GM19455 (cell line): Measurements from ENCODE around the gene THY1.
"Not testable (repeated sequence)": the region's sequence is repeated elsewhere in the genome, so short reads cannot be mapped to it uniquely, and the experiment has no call there.

ENCODE experiments used
- ATAC-seq: cut with Tn5 transposase; IDR thresholded peaks from one replicate; pipeline ENCODE4 v1.9.1; 2021; ENCODE audit not compliant: unreplicated experiment

THY1 gene

DNA sequence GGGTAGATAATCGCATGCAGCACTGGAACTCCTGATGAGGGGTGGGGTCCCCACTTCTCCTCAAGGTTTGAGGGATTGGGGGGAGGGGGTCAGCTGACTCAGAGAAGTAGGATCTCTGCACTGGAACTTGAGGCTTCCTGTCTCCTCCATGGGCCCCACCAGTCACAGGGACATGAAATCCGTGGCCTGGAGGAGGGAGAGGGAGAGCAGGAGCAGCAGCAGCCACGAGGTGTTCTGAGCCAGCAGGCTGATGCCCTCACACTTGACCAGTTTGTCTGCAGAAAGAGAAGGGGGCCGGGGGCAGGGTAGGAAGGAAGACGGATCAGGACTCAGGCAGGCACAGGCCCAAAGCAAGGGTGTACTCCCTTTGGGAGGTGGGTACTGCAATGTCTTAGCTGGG is 3.7 kb downstream of the THY1 start:
- ATAC-seq = no peak

- ATAC-seq = no peak
Observed at GRCh38 chr11:119418759-119419158, 4.2 kb downstream of the THY1 start.

DNA sequence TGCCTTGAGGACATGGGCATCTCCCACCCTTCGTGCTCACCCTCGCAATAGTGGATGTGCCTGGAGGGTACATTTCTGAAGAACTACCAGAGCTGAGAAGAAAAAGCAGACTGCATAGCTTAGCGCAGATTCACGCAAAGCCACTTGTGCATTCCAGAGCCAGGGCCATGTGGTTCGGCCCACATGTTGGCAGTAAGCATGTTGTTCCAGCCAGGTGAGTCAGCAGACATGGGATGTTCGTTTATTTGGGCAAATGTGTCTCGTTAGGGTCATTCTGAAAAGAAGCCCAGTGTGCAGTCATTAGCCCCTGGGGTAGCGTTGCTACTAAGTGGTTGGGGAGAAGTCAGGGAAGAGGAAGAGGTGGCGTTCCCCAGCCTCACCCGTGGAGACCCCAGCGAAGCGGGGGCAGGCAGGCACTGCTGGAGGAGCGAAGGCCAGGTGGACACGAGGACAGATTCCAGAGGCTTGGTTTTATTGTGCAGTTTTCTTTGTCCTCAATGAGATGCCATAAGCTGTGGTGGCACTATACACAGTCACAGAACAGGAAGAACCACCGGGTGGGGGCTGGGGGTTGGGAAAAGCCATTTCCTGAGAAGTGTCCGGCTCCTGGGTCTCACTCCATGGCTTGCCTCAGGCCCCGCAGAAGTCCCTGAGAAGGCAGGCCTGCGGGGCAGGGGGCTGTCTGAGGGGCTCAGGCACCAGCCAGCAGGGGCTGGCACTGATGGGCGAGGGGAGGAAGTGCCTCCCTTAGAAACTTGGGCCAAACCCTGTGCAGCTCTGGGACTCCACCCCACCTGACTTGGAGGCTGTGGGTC is 5.0 kb downstream of the THY1 start:
- no peak for ATAC-seq

GRCh38 chr11:119416606-119417580 is 6.1 kb downstream of the THY1 start:
- ATAC-seq = no peak

DNA sequence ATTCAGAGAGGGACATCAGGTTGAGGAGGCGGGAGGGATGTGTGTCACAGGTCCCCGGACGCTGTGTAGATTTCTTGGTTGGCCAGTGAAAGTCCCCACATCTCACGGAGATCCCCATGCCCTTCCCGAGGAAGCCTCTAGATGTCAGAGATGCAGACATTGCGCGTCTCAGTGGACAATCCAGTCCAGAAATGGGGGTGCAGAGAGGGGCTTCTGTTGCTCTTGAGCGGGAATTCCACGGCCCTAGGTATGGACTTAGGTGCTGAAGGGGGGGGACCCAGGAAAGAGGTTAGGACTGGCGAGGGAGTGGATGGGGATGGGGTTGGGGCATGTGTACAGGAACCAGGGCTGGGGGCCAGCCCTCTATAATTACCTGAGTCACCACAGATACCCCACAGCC is 7.0 kb downstream of the THY1 start:
- no peak for ATAC-seq

DNA sequence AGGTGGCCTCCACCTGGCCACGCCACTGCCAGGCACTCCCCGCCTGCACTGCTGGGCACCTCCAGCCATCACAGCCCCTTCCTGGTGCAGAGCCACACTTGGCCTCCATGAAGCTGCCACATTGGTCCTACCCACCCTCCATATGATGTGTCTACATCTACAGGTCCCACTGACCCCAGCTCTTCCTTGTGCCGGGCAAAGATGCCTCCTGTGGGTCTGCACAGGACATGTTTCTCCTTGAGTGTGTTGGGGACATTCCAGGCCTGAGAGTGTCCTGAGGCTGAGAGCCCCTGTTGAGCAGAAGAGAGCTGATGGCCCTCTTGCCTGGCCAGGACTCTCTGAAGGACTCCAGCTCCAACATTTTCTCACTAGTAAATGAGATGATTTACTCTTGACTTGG is 7.5 kb downstream of the THY1 start:
- no peak for ATAC-seq

DNA sequence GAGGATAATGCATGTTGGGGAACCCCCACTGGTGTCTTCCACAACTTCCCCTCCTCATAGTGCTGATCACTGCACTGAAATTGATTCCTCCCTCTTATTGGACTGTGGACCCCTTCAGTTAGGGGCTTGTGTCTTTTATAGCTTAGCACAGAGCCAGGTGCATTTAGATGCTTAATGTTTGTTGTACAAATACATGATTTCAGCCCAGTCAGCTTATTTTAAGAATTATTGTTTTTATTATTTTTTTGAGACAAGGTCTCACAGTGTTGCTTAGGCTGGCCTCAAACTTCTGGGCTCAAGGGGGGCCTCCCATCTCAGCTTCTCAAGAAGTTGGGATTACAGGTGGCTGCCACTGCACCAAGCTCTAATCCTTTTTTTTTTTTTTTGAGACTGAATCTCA is 8.2 kb downstream of the THY1 start:
- ATAC-seq = no peak

- ATAC-seq = no peak
Observed at GRCh38 chr11:119414321-119414720, 8.7 kb downstream of the THY1 start.

DNA sequence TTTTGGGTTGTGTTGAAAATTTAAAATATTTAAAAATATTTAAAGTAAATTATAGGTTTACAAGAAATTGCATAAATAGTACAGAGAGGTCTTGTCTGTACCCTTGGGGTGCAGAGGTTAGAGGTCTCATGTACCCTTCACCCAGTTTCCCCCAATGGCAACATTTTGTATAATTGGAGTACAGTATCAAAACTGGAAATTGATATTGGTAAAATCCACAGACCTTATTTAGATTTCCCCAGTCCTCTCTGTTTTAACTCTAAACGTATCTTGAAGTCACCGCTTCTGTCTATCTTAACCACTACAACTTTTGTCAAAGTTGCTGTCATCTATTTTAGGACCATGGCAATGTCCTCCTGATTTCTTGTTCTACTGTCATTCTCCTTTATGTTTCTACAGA is 10.9 kb downstream of the THY1 start:
- ATAC-seq = no peak

DNA sequence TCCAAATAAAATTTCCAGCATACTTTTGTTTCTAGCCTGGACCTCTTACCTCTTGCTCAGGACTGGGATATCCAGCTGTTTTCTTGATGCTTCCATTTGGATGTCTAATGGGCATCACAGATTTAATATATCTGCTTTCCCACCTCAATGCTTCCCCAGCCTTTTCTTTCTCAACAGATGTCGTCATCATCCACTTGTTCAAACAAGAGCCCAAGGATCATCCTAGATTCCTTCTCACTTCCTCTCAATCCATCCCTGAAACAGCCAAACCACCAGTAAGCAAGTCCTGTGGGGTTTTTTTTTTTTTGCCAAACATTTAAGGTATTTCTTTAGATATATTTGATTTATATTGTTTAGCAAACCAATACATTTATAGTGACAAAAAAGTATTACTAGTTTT is 12.5 kb downstream of the THY1 start:
- no peak for ATAC-seq

DNA sequence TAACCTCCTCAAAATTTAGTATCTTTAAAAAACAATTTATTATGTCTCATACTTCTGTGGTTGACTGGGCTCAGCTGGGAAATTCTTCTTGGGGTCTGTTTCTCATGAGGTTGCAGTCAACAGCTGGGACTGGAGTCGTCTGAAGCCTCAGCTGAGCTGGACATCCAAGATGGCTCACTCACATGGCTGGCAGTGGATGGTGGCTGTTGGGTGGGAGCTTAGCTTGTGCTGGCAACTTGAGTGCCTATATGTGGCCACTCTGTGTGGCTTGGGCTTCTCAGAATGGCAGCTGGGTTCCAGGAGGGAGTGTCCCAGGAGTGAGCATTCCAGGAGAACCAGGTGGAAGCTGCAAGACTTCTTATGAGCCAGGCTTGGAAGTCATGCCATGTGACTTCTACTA is 13.2 kb downstream of the THY1 start:
- no peak for ATAC-seq

DNA sequence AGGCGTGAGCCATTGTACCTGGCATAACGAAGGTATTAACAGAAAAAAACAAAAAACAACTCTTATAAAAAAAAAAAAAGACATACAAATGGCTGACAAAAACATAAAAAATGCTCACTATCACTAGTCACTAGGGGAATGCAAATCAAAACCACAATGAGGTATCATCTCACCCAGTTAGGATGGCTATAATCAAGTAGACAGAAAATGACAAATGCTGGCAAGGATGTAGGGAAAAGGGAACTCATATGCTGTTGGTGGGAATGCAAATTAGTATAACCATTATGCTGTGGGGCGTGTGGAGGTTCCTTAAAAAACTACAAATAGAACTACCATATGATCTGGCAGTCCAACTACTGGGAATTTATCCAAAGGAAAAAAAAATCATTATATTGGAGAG is 17.0 kb downstream of the THY1 start:
- ATAC-seq = no peak

GRCh38 chr11:119405448-119405847 is 17.5 kb downstream of the THY1 start:
- ATAC-seq = not testable (repeated sequence)

- ATAC-seq = no peak
Observed at GRCh38 chr11:119404872-119405271, 18.1 kb downstream of the THY1 start.

DNA sequence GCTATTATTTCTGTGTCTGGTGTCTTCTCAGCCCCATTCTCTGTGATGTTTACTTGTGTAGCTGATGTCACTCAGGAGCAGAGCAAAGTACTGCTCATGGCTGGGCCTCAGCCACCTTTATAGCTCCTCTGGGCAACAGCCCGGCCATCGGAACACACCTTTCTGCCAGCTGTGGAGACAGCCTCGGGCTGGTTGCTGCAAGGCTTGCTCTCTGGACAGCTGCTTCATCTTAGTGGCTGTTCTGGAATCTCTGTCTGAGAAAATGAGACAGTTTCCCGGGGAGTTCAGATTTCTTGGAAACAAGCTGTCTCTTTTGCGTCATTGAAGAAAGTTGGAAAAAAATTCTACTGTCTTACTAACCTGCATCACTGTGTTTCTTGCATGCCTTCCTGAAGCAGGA is 20.0 kb downstream of the THY1 start:
- ATAC-seq = no peak

DNA sequence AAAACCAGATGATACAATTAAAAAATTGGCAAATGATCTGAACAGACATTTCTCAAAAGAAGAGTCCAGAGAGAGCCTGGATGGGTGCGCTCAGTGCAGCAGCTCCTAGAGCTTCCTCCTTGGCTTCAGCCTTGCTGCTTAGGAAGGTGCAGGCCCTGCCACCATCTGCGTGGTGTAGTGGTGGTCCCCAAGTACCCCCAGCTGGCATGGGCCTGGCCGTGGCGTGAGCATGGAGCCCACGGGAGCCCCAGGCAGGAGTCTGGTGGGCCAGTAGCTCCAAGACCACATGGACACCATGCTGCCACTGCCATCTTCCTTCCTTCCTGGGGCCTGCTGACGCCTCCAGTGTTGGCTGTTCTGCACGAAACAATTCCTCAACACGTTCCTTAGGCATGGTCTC is 20.5 kb downstream of the THY1 start:
- no peak for ATAC-seq

- no peak for ATAC-seq
Observed at GRCh38 chr11:119400860-119401259, 22.1 kb downstream of the THY1 start.

DNA sequence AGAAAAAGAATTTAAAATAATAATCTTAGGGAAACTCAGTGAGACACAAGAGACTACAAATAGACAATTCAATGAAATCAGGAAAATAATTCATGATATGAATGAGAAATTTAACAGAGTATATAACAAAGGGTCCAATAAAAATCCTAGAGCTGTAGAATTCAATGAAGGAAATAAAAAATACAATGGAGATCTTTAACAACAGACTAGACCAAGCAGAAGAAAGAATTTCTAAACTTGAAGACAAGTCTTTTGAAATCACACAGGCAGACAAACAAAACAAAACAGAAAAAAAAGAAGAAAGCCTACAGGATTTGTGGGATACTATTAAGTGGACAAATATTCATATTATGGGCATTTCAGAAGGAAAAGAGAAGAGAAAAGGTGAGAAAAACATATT is 25.2 kb downstream of the THY1 start:
- ATAC-seq = no peak

DNA sequence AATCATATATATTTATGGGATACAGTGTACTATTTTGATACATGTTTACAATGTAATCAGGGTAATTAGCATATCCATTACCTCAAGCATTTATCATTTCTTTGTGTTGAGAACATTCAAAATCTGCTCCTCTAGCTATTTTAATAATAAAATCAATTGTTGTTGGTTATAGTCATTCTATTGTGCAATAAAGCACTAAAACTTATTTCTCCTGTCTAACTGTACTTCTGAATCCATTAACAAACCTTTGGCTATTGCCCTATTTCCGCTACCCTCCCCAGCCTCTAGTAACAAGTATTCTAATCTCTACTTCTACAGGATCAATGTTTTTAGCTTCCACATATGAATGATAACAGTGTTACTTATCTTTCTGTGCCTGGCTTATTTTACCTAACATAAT is 26.1 kb downstream of the THY1 start:
- ATAC-seq = no peak

- ATAC-seq = no peak
Observed at GRCh38 chr11:119391275-119391674, 31.7 kb downstream of the THY1 start.

DNA sequence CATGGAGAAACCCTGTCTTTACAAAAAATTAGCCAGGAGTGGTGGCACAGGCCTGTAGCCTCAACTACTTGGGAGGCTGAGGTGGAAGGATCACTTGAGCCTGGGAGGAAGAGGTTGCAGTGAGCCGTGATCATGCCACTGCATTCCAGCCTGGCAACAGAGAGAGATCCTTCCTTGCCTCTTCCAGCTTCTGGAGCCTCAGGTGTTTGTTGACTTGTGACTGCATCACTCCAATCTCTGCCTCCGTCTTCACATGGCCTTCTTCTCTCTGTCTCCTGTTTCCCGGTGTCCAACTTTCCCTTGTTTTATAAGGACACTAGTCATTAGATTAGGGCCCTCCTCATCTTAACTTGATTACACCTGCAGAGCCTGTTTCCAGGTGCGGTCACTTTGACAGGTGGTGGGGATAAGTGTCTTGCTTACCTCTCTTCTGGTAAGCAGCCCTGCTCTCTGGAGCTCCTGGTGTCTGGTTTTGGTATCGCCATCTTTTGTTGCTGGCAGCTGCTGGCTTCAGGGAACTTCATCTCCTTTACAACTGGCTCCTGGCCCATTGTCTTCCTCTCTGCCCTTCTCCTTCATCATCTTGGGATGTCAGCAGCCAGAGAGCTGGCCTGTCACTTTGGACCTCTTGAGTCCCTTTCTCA is 33.2 kb downstream of the THY1 start:
- no peak for ATAC-seq

- ATAC-seq = no peak
Observed at GRCh38 chr11:119388103-119388502, 34.9 kb downstream of the THY1 start.
